HepG2 (cell line): Measurements from ENCODE around the gene IFNLR1. TPM values are rescaled to one million over a fixed set of nuclear protein-coding genes. Genes with fewer than 3 reads are reported as not detected.

Experiments
- ATAC-seq: fragments of 200-7000 bp; cut with Tn5 transposase; 3 replicates; pipeline ENCODE4 v1.9.1; 2020; ENCODE audit warnings: mild to moderate bottlenecking, moderate library complexity
- BruUV-seq: library from RNA; stranded (reverse); fragments of 400-500 nt; replicated peaks from 2 replicates; lab custom pipeline; 2021; lab: Mats Ljungman, UMichigan
- CTCF ChIA-PET: fragments of 300-600 bp; formaldehyde crosslinking; extraction: SDS; loops from one replicate; lab custom pipeline; 2021; ENCODE audit warnings: low total read pairs, inconsistent platforms, low intra/inter-chr PET ratio; lab: Yijun Ruan, JAX
- POLR2A ChIA-PET: fragments of 350-600 bp; sonication (Branson Sonifier 250); formaldehyde crosslinking; loops from one replicate; lab custom pipeline; 2020; ENCODE audit warnings: antibody characterized with exemption, inconsistent platforms; lab: Yijun Ruan, JAX
- DNase-seq: peaks from one replicate; pipeline ENCODE4 v3.0.0-alpha.2; 2015; ENCODE audit warnings: low spot score
- FAIRE-seq: peaks from 3 replicates; lab custom pipeline; 2011; peaks lifted over from hg19 to GRCh38; lab: Jason Lieb, UNC
- H2AFZ ChIP-seq: one replicate; pipeline ENCODE4 v1.6.1; 2011; ENCODE audit warnings: low read length, inconsistent platforms
- H3K27ac ChIP-seq: fragments of 300-600 bp; 3 replicates; pipeline ENCODE4 v1.8.0; 2011; ENCODE audit warnings: mixed run types, mild to moderate bottlenecking, mixed read lengths, low read length, inconsistent platforms; ENCODE audit not compliant: insufficient read depth; ENCODE audit errors: extremely low read length
- H3K27me3 ChIP-seq, 2 experiments: fragments of 200-600 bp in 1 of 2; 2 replicates in 1 of 2; 3 replicates in 1 of 2; pipeline versions ENCODE4 v1.6.0 to v1.8.0; 2011; ENCODE audit warnings: low read length in 2 of 2, mild to moderate bottlenecking in 2 of 2, moderate library complexity in 2 of 2, inconsistent platforms in 1 of 2; ENCODE audit not compliant: insufficient read depth in 2 of 2, control insufficient read depth in 1 of 2
- H3K36me3 ChIP-seq, 2 experiments: fragments of 200-600 bp in 1 of 2; replicated peaks in 1 of 2; 2 replicates in 1 of 2; 3 replicates in 1 of 2; pipeline versions ENCODE4 v1.5.1 to v1.8.0; 2011; ENCODE audit warnings: low read length in 2 of 2, inconsistent platforms in 1 of 2; ENCODE audit not compliant: insufficient read depth in 2 of 2, control insufficient read depth in 1 of 2
- H3K4me1 ChIP-seq: 2 replicates; pipeline ENCODE4 v1.5.1; 2012; ENCODE audit warnings: low read length, inconsistent platforms; ENCODE audit not compliant: insufficient read depth
- H3K4me2 ChIP-seq: 2 replicates; pipeline ENCODE4 v1.6.0; 2011; ENCODE audit warnings: low read depth, low read length, inconsistent platforms
- H3K4me3 ChIP-seq, 3 experiments: fragments of 200-600 bp in 1 of 3; sonication (generic), shearing (Covaris generic) in 1 of 3; replicated peaks in 1 of 3; 2 replicates each; pipeline ENCODE4 v1.5.1; 2011 to 2016; ENCODE audit warnings: low read length in 3 of 3, inconsistent platforms in 2 of 3, low read depth in 2 of 3, mild to moderate bottlenecking in 2 of 3, control low read depth in 1 of 3, mixed read lengths in 1 of 3; ENCODE audit not compliant: insufficient read depth in 1 of 3
- H3K79me2 ChIP-seq: one replicate; pipeline ENCODE4 v1.6.1; 2011; ENCODE audit warnings: low read length, inconsistent platforms; ENCODE audit not compliant: insufficient read depth
- H3K9ac ChIP-seq: 2 replicates; pipeline ENCODE4 v1.6.0; 2011; ENCODE audit warnings: mild to moderate bottlenecking, low read depth, low read length, inconsistent platforms; ENCODE audit not compliant: insufficient read depth
- H3K9me3 ChIP-seq: 2 replicates; pipeline ENCODE4 v1.5.1; 2012; ENCODE audit warnings: mild to moderate bottlenecking, low read length
- H4K20me1 ChIP-seq: 2 replicates; pipeline ENCODE4 v1.6.0; 2011; ENCODE audit warnings: inconsistent platforms, mild to moderate bottlenecking, low read length, moderate library complexity; ENCODE audit not compliant: insufficient read depth
- ZNF878 ChIP-seq: sonication (generic); formaldehyde crosslinking; IDR thresholded peaks from 2 replicates; pipeline ENCODE4 v1.8.1; 2023; ENCODE audit warnings: mild to moderate bottlenecking, missing genetic modification reagents, moderate library complexity
- ZSCAN9 ChIP-seq: IDR thresholded peaks from 2 replicates; pipeline ENCODE4 v1.6.1; 2016; ENCODE audit warnings: borderline replicate concordance
- WGBS: methylation state at CpG from one replicate; pipeline ENCODE4 v1.1.6; 2017; ENCODE audit warnings: low lambda C conversion rate; 5-methylcytosine and 5-hydroxymethylcytosine counted together
- in situ Hi-C: cut with HindIII; loops from 2 replicates; pipeline ENCODE4 v1.10.0; 2017; ENCODE audit warnings: low pct_unique_long_range_greater_than_20kb; ENCODE audit not compliant: extremely low pct_ligation_motif_present
- intact Hi-C: fragments of 100-400 bp; cut with micrococcal nuclease; formaldehyde crosslinking; loops from one replicate; pipeline ENCODE4 v1.10.0; 2022; ENCODE audit not compliant: unreplicated experiment
- polyA plus RNA-seq, 8 experiments: library from polyadenylated mRNA; depleted of rRNA in 3 of 8; stranded (reverse) in 7 of 8; unstranded in 1 of 8; fragments of >200 nt; fragmentation: Illumina TruSeq in 4 of 8; extraction: Trizol in 4 of 8; gene quantifications; 2 replicates each; pipeline versions ENCODE4 v1.2.1 to v1.2.3, GENCODE V29; 2011 to 2016; ENCODE audit warnings: low read depth in 4 of 8, missing spikeins in 1 of 8, mixed read lengths in 1 of 8; ENCODE audit not compliant: insufficient read depth in 1 of 8
- total RNA-seq, 5 experiments: library from RNA; depleted of rRNA; stranded (reverse); fragments of >200 nt; fragmentation: Illumina TruSeq; extraction: Trizol; gene quantifications; 2 replicates each; pipeline ENCODE4 v1.2.3, GENCODE V29; 2016; ENCODE audit warnings: low read depth in 1 of 5
- TF ChIP-seq, protein P1 (sequence below): sonication (generic); formaldehyde crosslinking; IDR thresholded peaks from 2 replicates; pipeline ENCODE4 v1.5.1; 2020; ENCODE audit warnings: mild to moderate bottlenecking, missing genetic modification reagents, moderate library complexity
- TF ChIP-seq, protein P2 (sequence below): sonication (generic); formaldehyde crosslinking; IDR thresholded peaks from 2 replicates; pipeline ENCODE4 v1.8.0; 2022; ENCODE audit warnings: missing genetic modification reagents, mild to moderate bottlenecking, inconsistent platforms, borderline replicate concordance

The IFNLR1 gene
- total and polyA plus RNA-seq, 2 of the 13 experiments (the other 11 are each of a cell fraction or from before 2014, with no cell fraction given), result 3.8 to 8.5 TPM

- TF ChIP-seq, protein P1, sequence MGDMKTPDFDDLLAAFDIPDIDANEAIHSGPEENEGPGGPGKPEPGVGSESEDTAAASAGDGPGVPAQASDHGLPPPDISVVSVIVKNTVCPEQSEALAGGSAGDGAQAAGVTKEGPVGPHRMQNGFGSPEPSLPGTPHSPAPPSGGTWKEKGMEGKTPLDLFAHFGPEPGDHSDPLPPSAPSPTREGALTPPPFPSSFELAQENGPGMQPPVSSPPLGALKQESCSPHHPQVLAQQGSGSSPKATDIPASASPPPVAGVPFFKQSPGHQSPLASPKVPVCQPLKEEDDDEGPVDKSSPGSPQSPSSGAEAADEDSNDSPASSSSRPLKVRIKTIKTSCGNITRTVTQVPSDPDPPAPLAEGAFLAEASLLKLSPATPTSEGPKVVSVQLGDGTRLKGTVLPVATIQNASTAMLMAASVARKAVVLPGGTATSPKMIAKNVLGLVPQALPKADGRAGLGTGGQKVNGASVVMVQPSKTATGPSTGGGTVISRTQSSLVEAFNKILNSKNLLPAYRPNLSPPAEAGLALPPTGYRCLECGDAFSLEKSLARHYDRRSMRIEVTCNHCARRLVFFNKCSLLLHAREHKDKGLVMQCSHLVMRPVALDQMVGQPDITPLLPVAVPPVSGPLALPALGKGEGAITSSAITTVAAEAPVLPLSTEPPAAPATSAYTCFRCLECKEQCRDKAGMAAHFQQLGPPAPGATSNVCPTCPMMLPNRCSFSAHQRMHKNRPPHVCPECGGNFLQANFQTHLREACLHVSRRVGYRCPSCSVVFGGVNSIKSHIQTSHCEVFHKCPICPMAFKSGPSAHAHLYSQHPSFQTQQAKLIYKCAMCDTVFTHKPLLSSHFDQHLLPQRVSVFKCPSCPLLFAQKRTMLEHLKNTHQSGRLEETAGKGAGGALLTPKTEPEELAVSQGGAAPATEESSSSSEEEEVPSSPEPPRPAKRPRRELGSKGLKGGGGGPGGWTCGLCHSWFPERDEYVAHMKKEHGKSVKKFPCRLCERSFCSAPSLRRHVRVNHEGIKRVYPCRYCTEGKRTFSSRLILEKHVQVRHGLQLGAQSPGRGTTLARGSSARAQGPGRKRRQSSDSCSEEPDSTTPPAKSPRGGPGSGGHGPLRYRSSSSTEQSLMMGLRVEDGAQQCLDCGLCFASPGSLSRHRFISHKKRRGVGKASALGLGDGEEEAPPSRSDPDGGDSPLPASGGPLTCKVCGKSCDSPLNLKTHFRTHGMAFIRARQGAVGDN (CRISPR knock-in tag), result peak; percentile 36; the same call in 1 of the 2 replicates
- no peak for TF ChIP-seq ZSCAN9 (CRISPR knock-in tag)
These were observed 918 bp downstream of the IFNLR1 start (continued) for GRCh38 chr1:24186031-24186710.

- no peaks in the 10 kb centered on the region; a peak in 1 of 5 replicates for H3K36me3 ChIP-seq
- H3K4me3 ChIP-seq, result peak overlapping the region in 1 of 3 experiments; percentile 25; a peak in 1 of 6 replicates
- H4K20me1 ChIP-seq, result no peaks in the 10 kb centered on the region
- H3K4me2 ChIP-seq, result peak overlapping the region; percentile 94
- no peak overlapping the region for H3K9ac ChIP-seq
- DNase-seq, result no peak
- ChIA-PET CTCF (no interaction called here), POLR2A (interaction anchor here (1.3 kb wide), 1 partner anchor 35 kb away, joined by 5 read pairs; no protein-coding TSS in a partner anchor)
- ATAC-seq, result no peak
- no peak for FAIRE-seq
- TF ChIP-seq ZNF878 (CRISPR knock-in tag), result no peak
- TF ChIP-seq, protein P2, sequence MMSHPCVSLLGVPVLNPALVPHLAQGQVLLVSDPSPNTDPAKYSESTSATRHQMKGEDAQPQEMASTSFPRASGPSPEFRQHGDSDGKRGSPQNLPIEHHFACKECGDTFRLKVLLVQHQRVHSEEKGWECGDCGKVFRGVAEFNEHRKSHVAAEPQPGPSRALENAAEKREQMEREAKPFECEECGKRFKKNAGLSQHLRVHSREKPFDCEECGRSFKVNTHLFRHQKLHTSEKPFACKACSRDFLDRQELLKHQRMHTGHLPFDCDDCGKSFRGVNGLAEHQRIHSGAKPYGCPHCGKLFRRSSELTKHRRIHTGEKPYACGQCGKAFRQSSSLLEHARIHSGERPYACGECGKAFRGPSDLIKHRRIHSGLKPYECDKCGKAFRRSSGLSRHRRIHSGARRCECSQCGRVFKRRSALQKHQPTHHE (CRISPR knock-in tag), result no peak
- no peak overlapping the region for H2AFZ ChIP-seq
- H3K4me1 ChIP-seq, result peaks cover 65% of the 10 kb centered on the region
- H3K27me3 ChIP-seq, result no peaks in the 10 kb centered on the region
- peaks cover 12% of the 10 kb centered on the region for H3K79me2 ChIP-seq
- no TSS peak for BruUV-seq
- no peaks in the 10 kb centered on the region for H3K9me3 ChIP-seq
- H3K27ac ChIP-seq, result peak overlapping the region; percentile 78
- 76% methylated on average over 3 of the region's 4 CpGs for WGBS
- intact Hi-C loops, result loop anchor here (5.0 kb wide), 2 partner anchors 33 to 73 kb away; partner anchors contain the start of gene MYOM3
- in situ Hi-C loops, result no loop called here
These were observed 2.0 kb downstream of the IFNLR1 start for GRCh38 chr1:24185076-24185475.
